Mesothelial cell of epicardium (in vitro differentiated cells): ENCODE results near the gene DMBX1. TPM values are rescaled to one million over a fixed set of nuclear protein-coding genes. Genes with fewer than 3 reads are reported as not detected.

Source experiments
- DNase-seq, 2 experiments: peaks; one replicate each; pipeline ENCODE4 v3.0.0; 2021; ENCODE audit warnings: low spot score in 2 of 2; ENCODE audit not compliant: unreplicated experiment in 2 of 2
- H3K27ac Mint-ChIP-seq: 2 replicates; pipeline ENCODE4 v1.8.0; 2021; ENCODE audit warnings: mixed read lengths
- H3K27me3 Mint-ChIP-seq: 2 replicates; pipeline ENCODE4 v1.8.0; 2021; ENCODE audit warnings: low read depth, mixed read lengths
- H3K36me3 Mint-ChIP-seq: 2 replicates; pipeline ENCODE4 v1.8.0; 2021; ENCODE audit warnings: mixed read lengths
- H3K4me1 Mint-ChIP-seq: 2 replicates; pipeline ENCODE4 v1.8.0; 2021; ENCODE audit warnings: mixed read lengths
- H3K4me3 Mint-ChIP-seq: 2 replicates; pipeline ENCODE4 v1.8.0; 2021; ENCODE audit warnings: mild to moderate bottlenecking, moderate library complexity, mixed read lengths
- H3K9me3 Mint-ChIP-seq: 2 replicates; pipeline ENCODE4 v1.8.0; 2021; ENCODE audit warnings: mixed read lengths
- CTCF ChIP-seq: fragments of 200-600 bp; sonication (generic); IDR thresholded peaks from one replicate; pipeline ENCODE4 v1.5.0; 2021; ENCODE audit warnings: antibody characterized with exemption; ENCODE audit not compliant: unreplicated experiment
- total RNA-seq: library from RNA; stranded (reverse); gene quantifications from 3 replicates; pipeline ENCODE4 v1.2.1, GENCODE V29; 2021

DMBX1 gene
- total RNA-seq, 1 donor from 2014 or later = not detected

- Mint-ChIP-seq H3K4me1 (peaks cover 5% of the 10 kb centered on the region), H3K27me3 (peaks cover 97% of the 10 kb centered on the region), H3K36me3 (no peaks in the 10 kb centered on the region), H3K9me3 (no peaks in the 10 kb centered on the region), H3K4me3 (no peak overlapping the region), H3K27ac (no peak overlapping the region)
- TF ChIP-seq CTCF = no peak
- DNase-seq = no peak
Measured at GRCh38 chr1:46480959-46481646, 8.5 kb upstream of the DMBX1 start.

DNA sequence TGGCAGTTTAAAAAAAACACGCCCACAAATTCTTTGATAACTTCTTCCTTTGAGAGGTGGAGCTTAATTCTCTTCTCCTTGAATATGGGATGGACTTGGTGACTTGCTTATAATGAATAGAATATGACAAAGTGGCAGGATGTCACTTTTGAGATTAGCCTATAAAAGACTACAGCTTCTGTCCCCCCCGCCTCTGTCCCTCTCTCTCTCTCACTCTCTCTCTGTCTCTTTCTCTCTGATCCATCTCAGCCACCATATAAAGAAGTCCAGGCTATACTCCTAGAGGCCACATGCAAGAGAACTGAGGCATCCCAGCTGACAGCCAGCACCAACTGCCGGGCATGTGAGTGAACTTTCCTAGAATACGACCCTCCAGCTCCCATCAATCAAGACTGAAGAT lies 7.7 kb upstream of the DMBX1 start:
- Mint-ChIP-seq H3K36me3 (no peaks in the 10 kb centered on the region), H3K27ac (no peak overlapping the region), H3K27me3 (peaks cover 97% of the 10 kb centered on the region), H3K4me1 (peaks cover 7% of the 10 kb centered on the region), H3K9me3 (no peaks in the 10 kb centered on the region), H3K4me3 (no peak overlapping the region)
- DNase-seq = no peak
- no peak for TF ChIP-seq CTCF

GRCh38 chr1:46483589-46483988 lies 6.0 kb upstream of the DMBX1 start:
- no peaks in the 10 kb centered on the region for H3K36me3 Mint-ChIP-seq
- no peaks in the 10 kb centered on the region for H3K9me3 Mint-ChIP-seq
- H3K27ac Mint-ChIP-seq = no peak overlapping the region
- DNase-seq = no peak
- no peak overlapping the region for H3K4me3 Mint-ChIP-seq
- TF ChIP-seq CTCF = no peak
- peaks cover 97% of the 10 kb centered on the region for H3K27me3 Mint-ChIP-seq
- H3K4me1 Mint-ChIP-seq = peaks cover 7% of the 10 kb centered on the region

DNA sequence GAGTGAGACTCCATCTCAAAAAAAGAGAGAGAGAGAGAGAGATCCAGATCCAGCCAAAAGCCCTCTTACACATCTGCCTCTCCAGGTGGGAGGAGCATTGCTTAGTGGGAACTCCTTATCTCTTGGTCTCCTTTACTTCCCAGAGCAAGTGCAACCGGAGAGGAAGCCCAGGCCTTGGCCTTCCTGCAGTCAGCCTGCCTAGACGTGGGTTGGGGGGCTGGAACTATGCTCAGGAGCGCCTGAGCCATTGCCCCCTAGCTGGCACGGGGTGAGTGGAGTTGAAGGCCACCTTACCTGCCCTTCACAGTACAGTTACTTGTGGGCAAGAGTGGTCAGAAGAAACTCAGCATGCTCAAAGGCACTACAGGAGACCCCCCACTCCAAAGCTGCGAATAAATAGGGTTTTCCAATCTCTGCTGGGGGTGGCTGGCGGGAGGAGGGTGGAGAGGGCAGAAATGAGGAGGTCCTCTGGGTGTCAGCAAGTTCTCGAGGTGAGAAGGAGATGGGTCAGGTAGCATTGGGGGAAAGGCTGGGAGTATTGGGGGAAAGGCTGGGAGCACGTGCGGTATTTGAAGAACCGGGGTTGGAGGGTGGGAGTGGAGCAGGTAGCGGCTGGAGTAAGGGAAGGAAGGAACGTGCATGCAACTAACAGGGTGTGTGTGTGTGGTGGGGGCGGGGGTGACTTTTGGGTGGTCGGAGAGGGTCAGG lies 4.7 kb upstream of the DMBX1 start:
- Mint-ChIP-seq H3K36me3 (no peaks in the 10 kb centered on the region), H3K9me3 (no peaks in the 10 kb centered on the region), H3K27ac (no peak overlapping the region), H3K4me1 (peaks cover 14% of the 10 kb centered on the region), H3K4me3 (peak overlapping the region; percentile 15), H3K27me3 (peaks cover 98% of the 10 kb centered on the region)
- no peak for DNase-seq
- no peak for TF ChIP-seq CTCF

GRCh38 chr1:46485564-46486431 lies 3.8 kb upstream of the DMBX1 start:
- DNase-seq = no peak
- Mint-ChIP-seq H3K9me3 (no peaks in the 10 kb centered on the region), H3K36me3 (no peaks in the 10 kb centered on the region), H3K27me3 (peaks cover 98% of the 10 kb centered on the region), H3K4me3 (no peak overlapping the region), H3K27ac (no peak overlapping the region), H3K4me1 (peaks cover 17% of the 10 kb centered on the region)
- no peak for TF ChIP-seq CTCF
